HEK293T (cell line): ENCODE measurements around the gene SPEN.

ENCODE experiments used
- BHLHE40 ChIP-seq: fragments of 450-650 bp; IDR thresholded peaks from 2 replicates; pipeline ENCODE4 v1.6.1; 2016; ENCODE audit warnings: mild to moderate bottlenecking, moderate library complexity, borderline replicate concordance
- FOXA1 ChIP-seq: fragments of 450-650 bp; IDR thresholded peaks from 2 replicates; pipeline ENCODE4 v1.6.1; 2016; ENCODE audit warnings: mild to moderate bottlenecking
- FOXK2 ChIP-seq: fragments of 450-650 bp; IDR thresholded peaks from 2 replicates; pipeline ENCODE4 v1.6.1; 2016; ENCODE audit warnings: mild to moderate bottlenecking
- FOXM1 ChIP-seq: fragments of 450-650 bp; IDR thresholded peaks from 2 replicates; pipeline ENCODE4 v1.6.1; 2017; ENCODE audit warnings: mild to moderate bottlenecking, borderline replicate concordance
- HDGF ChIP-seq: fragments of 450-650 bp; IDR thresholded peaks from 2 replicates; pipeline ENCODE4 v1.6.1; 2017; ENCODE audit warnings: antibody characterized with exemption, borderline replicate concordance
- NFRKB ChIP-seq: fragments of 450-650 bp; IDR thresholded peaks from 2 replicates; pipeline ENCODE4 v1.6.1; 2016; ENCODE audit warnings: mild to moderate bottlenecking, moderate library complexity
- SP1 ChIP-seq: fragments of 450-650 bp; IDR thresholded peaks from 2 replicates; pipeline ENCODE4 v1.6.1; 2017
- SUZ12 ChIP-seq: fragments of 450-650 bp; IDR thresholded peaks from 2 replicates; pipeline ENCODE4 v1.6.1; 2016; ENCODE audit warnings: mild to moderate bottlenecking
- ZNF384 ChIP-seq: fragments of 450-650 bp; IDR thresholded peaks from 2 replicates; pipeline ENCODE4 v1.6.1; 2016
- TF ChIP-seq, protein P1 (sequence below): fragments of 450-650 bp; IDR thresholded peaks from 2 replicates; pipeline ENCODE4 v1.6.1; 2016

DNA sequence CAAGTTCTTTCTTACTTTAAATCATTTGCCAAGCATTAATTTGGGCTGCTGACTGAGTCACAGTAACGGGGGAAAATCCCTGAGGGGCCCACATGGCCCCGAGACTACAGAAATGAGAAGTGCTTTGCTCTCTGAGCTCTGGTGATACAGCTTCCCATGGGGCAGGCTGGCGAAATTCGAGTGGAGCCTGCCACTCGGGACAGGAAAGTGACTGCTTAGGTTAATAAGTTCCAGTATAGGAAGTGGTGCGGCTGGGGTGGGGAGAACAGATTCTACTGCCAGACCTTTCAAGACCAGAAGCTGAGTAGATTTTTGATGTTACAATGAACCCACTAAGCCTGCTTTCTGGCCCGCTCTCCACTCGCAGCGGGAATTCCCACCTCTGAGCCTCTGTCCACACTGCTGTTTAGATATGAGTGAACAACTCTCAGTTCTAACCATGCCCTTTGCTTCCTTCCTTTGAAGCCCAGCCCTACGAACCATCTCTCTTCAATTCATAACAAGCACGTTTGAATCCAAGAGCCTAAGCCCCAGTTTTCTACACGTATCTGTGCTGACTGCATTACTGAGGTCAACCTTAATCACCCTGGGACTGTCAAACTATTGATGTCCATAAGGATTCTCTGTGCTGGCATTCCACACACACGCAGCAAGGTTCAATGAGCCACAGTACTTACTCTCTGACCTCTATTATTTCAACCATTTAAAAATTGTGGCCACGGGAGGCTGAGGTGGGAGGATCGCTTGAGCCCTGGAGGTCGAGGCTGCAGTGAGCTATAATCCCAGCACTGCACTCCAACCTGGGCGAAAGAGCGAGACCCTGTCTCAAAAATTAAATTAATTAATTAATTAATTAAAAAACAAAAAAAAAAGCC is 118.8 kb downstream of the SPEN start:
- TF ChIP-seq FOXA1 (no peak), ZNF384 (no peak), NFRKB (no peak), SUZ12 (no peak), BHLHE40 (no peak), SP1 (no peak), HDGF (no peak), FOXK2 (no peak), FOXM1 (no peak)
- TF ChIP-seq, protein P1, sequence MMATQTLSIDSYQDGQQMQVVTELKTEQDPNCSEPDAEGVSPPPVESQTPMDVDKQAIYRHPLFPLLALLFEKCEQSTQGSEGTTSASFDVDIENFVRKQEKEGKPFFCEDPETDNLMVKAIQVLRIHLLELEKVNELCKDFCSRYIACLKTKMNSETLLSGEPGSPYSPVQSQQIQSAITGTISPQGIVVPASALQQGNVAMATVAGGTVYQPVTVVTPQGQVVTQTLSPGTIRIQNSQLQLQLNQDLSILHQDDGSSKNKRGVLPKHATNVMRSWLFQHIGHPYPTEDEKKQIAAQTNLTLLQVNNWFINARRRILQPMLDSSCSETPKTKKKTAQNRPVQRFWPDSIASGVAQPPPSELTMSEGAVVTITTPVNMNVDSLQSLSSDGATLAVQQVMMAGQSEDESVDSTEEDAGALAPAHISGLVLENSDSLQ = no peak
